Sciatic nerve (tissue), 2 donors: Measurements from ENCODE around the gene GRAP. TPM values are rescaled to one million over a fixed set of nuclear protein-coding genes. Genes with fewer than 3 reads are reported as not detected.

Source experiments
- ATAC-seq: fragments of 200-7000 bp; cut with Tn5 transposase; one replicate; pipeline ENCODE4 v1.9.1; 2020; ENCODE audit warnings: mild to moderate bottlenecking, moderate library complexity
- DNase-seq: peaks from one replicate; pipeline ENCODE4 v3.0.0-alpha.2; 2020; ENCODE audit warnings: low spot score
- intact Hi-C: fragments of 100-400 bp; cut with DNase I; formaldehyde crosslinking; loops from one replicate; pipeline ENCODE4 v1.14.2; 2022
- total RNA-seq: library from RNA; stranded (reverse); fragmentation: NEBNext Ultra II Directional; extraction: Animal tissue kit (Norgen Biotek cat#: 25700); gene quantifications from one replicate; pipeline ENCODE4 v1.2.1, GENCODE V29; 2021
- donor health status: DM: no; HTN: no; CAD: no.
- donor health status: DM: no; HTN: no; CAD: no.

Gene GRAP
- total RNA-seq, 1 donor from 2014 or later, result 6.2 TPM

- no peak for ATAC-seq
- intact Hi-C loops, result no loop called here
Observed at GRCh38 chr17:19006698-19007097, 40.1 kb downstream of the GRAP start.

GRCh38 chr17:19005789-19006430 lies 40.8 kb downstream of the GRAP start:
- intact Hi-C loops, result no loop called here
- no peak for ATAC-seq
- no peak for DNase-seq

More at GRCh38 chr17:19006698-19007097, 40.1 kb downstream of the GRAP start:
- no peak for DNase-seq

- intact Hi-C loops, result no loop called here
- ATAC-seq, result peak; percentile 19
- no peak for DNase-seq
Observed at GRCh38 chr17:19005137-19005773, 41.5 kb downstream of the GRAP start.

GRCh38 chr17:19004421-19005136 lies 42.2 kb downstream of the GRAP start, which contains the start of gene FAM83G:
Gene FAM83G, minus strand, starts transcription at chr17:19004764. Its CDS starts 723 bp downstream, at chr17:19004041.
- intact Hi-C loops, result no loop called here
- ATAC-seq (peak; percentile 57), DNase-seq (peak; percentile 73)

GRCh38 chr17:19003543-19004420 lies 43.0 kb downstream of the GRAP start:
- DNase-seq, result no peak
- ATAC-seq, result peak; percentile 27
- intact Hi-C loops, result no loop called here

- intact Hi-C loops, result no loop called here
- no peak for DNase-seq
- no peak for ATAC-seq
Observed at GRCh38 chr17:19002805-19003542, 43.8 kb downstream of the GRAP start.

- DNase-seq (no peak), ATAC-seq (no peak)
- intact Hi-C loops, result no loop called here
Observed at GRCh38 chr17:19001907-19002590, 44.7 kb downstream of the GRAP start.

GRCh38 chr17:19000531-19001325 lies 46.0 kb downstream of the GRAP start:
- intact Hi-C loops, result no loop called here
- no peak for ATAC-seq

GRCh38 chr17:18999911-19000310 lies 46.8 kb downstream of the GRAP start:
- no peak for ATAC-seq
- DNase-seq, result no peak
- intact Hi-C loops, result no loop called here

More at GRCh38 chr17:19000531-19001325, 46.0 kb downstream of the GRAP start:
- DNase-seq, result no peak

GRCh38 chr17:18999394-18999793 lies 47.4 kb downstream of the GRAP start:
- ATAC-seq (no peak), DNase-seq (no peak)
- intact Hi-C loops, result no loop called here

GRCh38 chr17:18997650-18998196 lies 49.0 kb downstream of the GRAP start:
- ATAC-seq (no peak), DNase-seq (no peak)
- intact Hi-C loops, result no loop called here

GRCh38 chr17:18996458-18996857 lies 50.3 kb downstream of the GRAP start:
- ATAC-seq, result no peak
- no peak for DNase-seq
- intact Hi-C loops, result no loop called here

GRCh38 chr17:18995220-18995619 lies 51.5 kb downstream of the GRAP start:
- intact Hi-C loops, result no loop called here
- ATAC-seq (no peak), DNase-seq (no peak)

GRCh38 chr17:18994631-18995030 lies 52.1 kb downstream of the GRAP start:
- intact Hi-C loops, result no loop called here
- no peak for DNase-seq
- ATAC-seq, result no peak

GRCh38 chr17:18993905-18994526 lies 52.7 kb downstream of the GRAP start:
- intact Hi-C loops, result no loop called here
- no peak for ATAC-seq

GRCh38 chr17:18992454-18993130 lies 54.2 kb downstream of the GRAP start:
- intact Hi-C loops, result no loop called here
- ATAC-seq, result no peak
- no peak for DNase-seq

More at GRCh38 chr17:18993905-18994526, 52.7 kb downstream of the GRAP start:
- no peak for DNase-seq
